Uterus (tissue), 2 donors: ENCODE data around the gene TJAP1.

ENCODE experiments used
- POLR2A ChIP-seq, 2 donors: fragments of 450-650 bp; IDR thresholded peaks; one replicate each; pipeline ENCODE4 v1.6.1; 2016; ENCODE audit warnings: antibody characterized with exemption in 2 of 2, mild to moderate bottlenecking in 1 of 2, moderate library complexity in 1 of 2
- TF ChIP-seq, protein P1 (sequence below), 4 experiments: fragments of 200-600 bp in 2 of 4; fragments of 450-650 bp in 2 of 4; sonication (generic) in 2 of 4; IDR thresholded peaks; one replicate each; pipeline ENCODE4 v1.5.1; 2016 to 2019; ENCODE audit warnings: antibody characterized with exemption in 4 of 4, mild to moderate bottlenecking in 2 of 4, moderate library complexity in 1 of 4

DNA sequence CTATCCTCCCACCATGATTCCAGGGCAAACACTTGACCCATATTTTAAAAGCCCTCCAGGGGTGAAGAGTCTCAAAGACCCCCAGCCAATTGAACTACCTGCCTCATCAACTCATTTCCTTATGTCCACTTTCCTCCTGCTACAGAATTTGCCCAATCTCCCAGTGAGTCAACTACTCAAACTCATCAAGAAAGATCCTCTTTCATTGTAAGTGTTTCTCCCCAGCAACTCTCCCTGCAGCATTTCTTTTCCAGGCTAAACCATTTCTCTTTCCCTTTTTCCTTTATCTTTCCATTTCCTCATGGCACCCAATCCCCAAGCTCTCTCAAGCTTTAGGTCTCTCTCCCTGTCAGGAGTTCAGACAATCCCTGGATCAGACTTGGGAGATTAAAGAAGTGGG is 23.5 kb upstream of the TJAP1 start:
- TF ChIP-seq, protein P1, sequence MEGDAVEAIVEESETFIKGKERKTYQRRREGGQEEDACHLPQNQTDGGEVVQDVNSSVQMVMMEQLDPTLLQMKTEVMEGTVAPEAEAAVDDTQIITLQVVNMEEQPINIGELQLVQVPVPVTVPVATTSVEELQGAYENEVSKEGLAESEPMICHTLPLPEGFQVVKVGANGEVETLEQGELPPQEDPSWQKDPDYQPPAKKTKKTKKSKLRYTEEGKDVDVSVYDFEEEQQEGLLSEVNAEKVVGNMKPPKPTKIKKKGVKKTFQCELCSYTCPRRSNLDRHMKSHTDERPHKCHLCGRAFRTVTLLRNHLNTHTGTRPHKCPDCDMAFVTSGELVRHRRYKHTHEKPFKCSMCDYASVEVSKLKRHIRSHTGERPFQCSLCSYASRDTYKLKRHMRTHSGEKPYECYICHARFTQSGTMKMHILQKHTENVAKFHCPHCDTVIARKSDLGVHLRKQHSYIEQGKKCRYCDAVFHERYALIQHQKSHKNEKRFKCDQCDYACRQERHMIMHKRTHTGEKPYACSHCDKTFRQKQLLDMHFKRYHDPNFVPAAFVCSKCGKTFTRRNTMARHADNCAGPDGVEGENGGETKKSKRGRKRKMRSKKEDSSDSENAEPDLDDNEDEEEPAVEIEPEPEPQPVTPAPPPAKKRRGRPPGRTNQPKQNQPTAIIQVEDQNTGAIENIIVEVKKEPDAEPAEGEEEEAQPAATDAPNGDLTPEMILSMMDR (IDR thresholded peaks at IDR 0.05): no peak
- TF ChIP-seq POLR2A (IDR thresholded peaks at IDR 0.05): no peak
